Measurements from ENCODE around the gene TAP1. TPM values are rescaled to one million over a fixed set of nuclear protein-coding genes. Genes with fewer than 3 reads are reported as not detected.

Gene TAP1
- polyA plus RNA-seq, 4 donors = 9.2 to 11.9 (median 11.8) TPM

- no peak for DNase-seq (ENCODE audit: low read depth in 4 of 4, low spot score in 2 of 4)
Observed at GRCh38 chr6:32842690-32843089, 10.8 kb downstream of the TAP1 start.

DNA sequence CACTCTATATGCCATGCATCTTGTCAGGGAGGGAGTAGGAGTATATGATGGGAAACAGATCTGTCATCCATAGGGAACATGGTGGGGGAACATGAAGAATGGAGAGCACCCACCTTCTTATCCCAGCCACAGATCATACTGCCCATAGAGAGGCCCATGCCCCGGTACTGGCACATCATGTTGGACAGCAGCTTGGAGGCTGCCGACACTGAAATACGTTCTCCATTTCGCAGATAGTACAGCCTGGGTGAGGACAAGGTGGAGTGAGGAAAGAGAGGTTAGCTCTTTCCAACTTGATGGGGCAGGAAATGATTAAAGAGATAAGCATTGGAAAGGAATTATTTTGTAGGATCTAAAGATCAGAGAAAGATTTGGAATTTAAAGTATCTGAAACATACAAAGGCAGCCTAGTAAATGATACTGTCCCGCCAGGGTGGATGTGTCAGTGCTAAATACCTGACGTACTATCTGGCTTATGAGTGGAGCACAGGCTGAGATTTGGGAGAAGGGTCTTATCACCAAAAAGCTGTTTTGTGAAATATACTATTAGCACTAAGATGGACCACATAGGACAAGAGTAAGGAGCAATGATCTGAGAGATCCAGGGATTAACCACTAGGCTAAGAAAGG, 11.4 kb downstream of the TAP1 start:
- DNase-seq (ENCODE audit: low read depth in 4 of 4, low spot score in 2 of 4) = no peak

GRCh38 chr6:32840604-32841246, 12.8 kb downstream of the TAP1 start:
- DNase-seq (ENCODE audit: low read depth in 4 of 4, low spot score in 2 of 4) = no peak

GRCh38 chr6:32839356-32839755, 14.1 kb downstream of the TAP1 start:
- DNase-seq (ENCODE audit: low read depth in 4 of 4, low spot score in 2 of 4) = no peak

DNA sequence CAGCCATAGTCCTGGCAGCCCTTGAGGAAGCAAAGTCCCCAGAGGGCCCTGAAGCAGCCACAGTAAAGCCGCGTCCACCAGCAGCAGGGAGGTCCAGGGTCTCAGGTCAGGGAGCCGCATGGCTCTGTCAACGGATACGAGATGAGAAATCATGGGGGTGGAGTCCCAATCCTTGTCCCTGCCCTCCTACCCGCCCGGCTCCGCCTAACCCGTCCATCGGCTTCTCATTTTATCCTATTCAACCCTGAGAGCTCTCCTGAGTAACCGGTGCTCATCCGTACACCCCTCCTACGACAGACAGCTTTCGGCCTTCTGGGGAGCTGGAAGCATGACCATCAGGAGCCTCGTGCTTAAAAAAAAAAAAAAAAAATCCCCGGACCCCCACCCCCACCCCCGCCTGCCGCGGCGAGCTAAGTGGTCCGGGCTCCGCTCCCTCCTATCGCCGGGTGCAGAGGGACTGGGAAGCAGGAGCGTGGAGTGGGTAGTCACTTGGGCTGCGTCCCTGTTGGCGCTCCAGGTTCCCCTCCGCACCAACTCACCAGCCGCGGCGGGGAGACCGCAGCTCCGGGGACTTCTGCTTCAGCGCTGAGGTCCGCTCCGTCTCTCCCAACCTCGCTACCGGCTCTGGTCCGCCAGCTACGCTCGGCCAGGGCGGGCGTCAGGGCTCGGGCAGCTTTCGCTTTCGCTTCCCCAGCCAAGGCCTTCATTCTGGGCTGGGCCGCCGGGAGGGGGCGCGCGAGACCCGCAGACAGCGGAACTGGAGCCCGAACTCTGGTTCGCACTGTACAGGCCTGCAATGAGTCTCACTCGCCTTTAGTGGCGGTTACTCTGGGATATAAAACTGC, 15.2 kb downstream of the TAP1 start, which contains the start of gene TAP2:
Gene TAP2, minus strand, starts transcription at position 626 of the 845 bp plus-strand sequence. Its CDS starts 506 bp downstream, at position 120.
- DNase-seq (ENCODE audit: low read depth in 4 of 4, low spot score in 2 of 4) = peak; percentile 74 to 92 (median 87)

DNA sequence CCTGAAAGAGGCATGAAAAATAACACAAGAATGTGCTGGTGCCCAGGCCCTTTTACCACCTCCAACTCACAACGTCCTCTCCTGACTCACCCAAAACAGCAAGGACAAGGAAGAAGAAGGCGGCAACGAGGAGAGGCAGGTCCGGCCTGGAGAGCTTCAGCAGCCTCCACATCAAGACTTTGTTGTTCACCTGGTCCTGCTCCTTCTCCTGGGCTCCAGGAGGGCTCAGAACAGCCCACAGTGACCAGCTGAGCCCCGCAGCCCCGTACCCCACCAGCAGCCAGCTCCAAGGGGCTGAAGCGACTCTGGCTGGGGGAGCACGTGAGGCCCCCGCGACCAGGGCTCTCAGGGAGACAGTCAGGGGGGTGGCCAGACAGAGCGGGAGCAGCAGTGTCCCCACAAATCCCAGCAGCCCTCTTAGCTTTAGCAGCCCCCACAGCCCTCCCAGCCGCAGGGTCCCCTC, 15.8 kb downstream of the TAP1 start:
- no peak for DNase-seq (ENCODE audit: low read depth in 4 of 4, low spot score in 2 of 4)

DNA sequence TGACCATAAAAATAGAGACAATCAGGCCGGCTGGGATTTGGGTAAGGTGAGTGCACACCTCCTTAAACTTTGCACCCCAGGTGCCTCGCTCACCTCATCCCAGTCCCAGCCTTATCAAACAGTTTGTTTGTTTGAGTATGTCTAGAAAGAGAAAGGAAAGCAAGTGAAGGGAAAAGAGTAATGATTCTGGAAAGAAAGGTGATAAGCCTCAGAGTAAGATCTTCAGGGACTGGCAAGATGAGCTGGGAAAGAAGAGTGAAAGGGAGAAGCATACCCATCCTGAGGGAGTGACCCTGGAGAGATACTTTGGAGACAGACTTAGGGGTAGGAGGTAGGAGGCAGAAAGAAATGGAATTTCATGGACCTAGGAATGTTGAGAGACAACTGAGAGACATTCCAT, 16.6 kb downstream of the TAP1 start:
- DNase-seq (ENCODE audit: low read depth in 4 of 4, low spot score in 2 of 4) = no peak

GRCh38 chr6:32835167-32835893, 18.2 kb downstream of the TAP1 start:
- no peak for DNase-seq (ENCODE audit: low read depth in 4 of 4, low spot score in 2 of 4)

- no peak for DNase-seq (ENCODE audit: low read depth in 4 of 4, low spot score in 2 of 4)
Observed at GRCh38 chr6:32833664-32834063, 19.8 kb downstream of the TAP1 start.

DNA sequence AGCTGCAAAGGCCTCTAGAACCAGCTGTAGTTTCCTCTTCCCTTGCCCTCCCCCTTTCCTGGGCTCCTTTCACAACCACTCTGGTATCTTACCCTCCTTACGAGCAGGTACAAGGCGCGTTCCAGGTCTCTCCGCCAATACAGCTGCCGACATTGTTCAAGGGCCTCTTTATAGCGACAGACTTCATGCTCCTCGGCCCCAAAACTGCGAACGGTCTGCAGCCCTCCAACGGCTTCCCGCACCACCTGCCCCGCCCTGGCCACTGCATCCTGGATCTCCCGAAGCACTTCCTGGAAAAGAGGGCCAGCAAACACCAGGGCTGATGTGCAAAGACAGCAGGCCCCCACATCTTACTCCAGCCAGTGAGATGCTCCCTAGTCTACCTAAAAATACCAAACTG, 21.0 kb downstream of the TAP1 start:
- DNase-seq (ENCODE audit: low read depth in 4 of 4, low spot score in 2 of 4) = no peak

- no peak for DNase-seq (ENCODE audit: low read depth in 4 of 4, low spot score in 2 of 4)
Observed at GRCh38 chr6:32830936-32831335, 22.6 kb downstream of the TAP1 start.

DNA sequence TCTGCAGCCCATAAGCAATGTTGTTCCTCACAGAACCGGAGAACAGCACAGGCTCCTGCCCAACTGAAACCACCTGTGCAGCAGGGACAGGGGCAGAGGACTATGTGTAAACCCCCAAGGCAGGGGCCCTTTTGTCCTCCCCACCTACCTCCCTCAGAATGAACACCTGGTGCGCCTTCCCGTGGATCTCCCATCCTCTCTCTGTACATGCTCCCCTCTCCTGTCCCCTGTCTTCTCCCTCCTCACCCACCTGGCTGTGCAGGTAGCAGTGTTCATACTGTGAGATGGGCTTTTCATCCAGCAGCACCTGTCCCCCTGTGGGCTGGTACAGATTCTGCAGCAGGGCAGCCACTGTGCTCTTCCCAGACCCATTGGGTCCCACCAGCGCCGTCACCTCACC, 23.5 kb downstream of the TAP1 start:
- DNase-seq (ENCODE audit: low read depth in 4 of 4, low spot score in 2 of 4) = no peak

DNA sequence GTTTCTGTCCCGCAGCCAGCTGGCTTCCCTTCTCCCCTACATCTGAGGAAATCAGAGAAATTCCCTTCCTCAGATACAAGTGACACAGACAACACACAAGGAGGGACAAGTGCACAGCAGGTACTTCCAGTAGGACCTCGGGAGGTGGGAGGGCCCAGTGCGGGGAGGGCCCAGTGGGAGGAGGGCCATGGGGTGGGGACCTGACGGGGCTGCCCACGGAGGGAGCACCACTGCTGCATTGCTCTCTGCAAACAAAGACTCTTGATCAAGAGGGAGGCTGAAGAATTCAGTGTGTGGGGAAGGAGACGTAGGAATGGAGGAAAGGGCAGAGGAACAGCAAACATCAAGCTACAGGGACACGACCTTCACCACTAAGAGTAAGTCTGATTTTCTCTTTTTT, 24.0 kb downstream of the TAP1 start:
- DNase-seq (ENCODE audit: low read depth in 4 of 4, low spot score in 2 of 4) = no peak

- no peak for DNase-seq (ENCODE audit: low read depth in 4 of 4, low spot score in 2 of 4)
Observed at GRCh38 chr6:32827025-32827424, 26.5 kb downstream of the TAP1 start.

DNA sequence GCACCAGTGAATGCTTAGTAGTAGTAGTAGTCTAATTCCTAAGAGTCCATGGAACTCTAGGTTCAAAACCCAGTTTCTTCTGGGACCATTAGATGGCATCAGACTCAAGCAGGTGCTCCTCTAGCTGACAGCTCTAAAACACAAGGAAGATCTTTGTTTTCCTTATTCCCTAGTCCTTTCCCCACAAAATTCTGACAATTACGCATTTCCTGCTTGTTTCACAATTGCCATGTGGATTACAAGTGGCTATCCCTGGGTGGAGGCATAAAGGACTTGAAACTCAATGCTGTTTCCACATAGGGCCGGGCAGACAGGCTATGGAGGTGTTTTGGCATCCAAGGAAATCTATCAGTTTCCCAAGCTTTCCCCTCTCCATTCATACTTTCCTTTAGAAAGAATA, 27.5 kb downstream of the TAP1 start:
- no peak for DNase-seq (ENCODE audit: low read depth in 4 of 4, low spot score in 2 of 4)

- DNase-seq (ENCODE audit: low read depth in 4 of 4, low spot score in 2 of 4) = no peak
Observed at GRCh38 chr6:32819729-32820128, 33.8 kb downstream of the TAP1 start.

GRCh38 chr6:32818867-32819266, 34.6 kb downstream of the TAP1 start:
- DNase-seq (ENCODE audit: low read depth in 4 of 4, low spot score in 2 of 4) = no peak

DNA sequence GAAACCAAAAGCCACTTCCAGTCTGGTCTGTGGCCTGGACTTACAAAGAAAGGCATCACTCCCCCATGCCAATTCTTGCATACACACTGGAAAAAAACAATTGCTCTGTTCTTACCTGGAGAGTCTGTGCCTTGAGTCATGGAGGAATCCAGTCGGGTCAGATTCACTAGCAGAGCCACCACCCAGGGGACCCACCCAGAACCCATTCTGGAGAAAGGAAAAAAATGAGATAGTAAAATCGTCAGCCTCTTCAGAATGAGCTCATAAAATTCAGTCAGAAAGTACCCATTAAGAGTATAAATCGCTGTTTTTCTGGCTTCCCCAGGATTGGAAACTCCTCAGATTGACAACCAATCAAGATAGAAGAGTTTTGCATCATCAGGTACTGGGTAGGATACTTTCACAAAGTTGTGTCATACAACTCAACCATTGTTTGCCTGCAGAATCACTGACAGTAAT, 36.7 kb downstream of the TAP1 start, which contains the start of gene HLA-DOB:
Gene HLA-DOB, minus strand, starts transcription at position 257 of the 459 bp plus-strand sequence. Its CDS starts 51 bp downstream, at position 206.
- DNase-seq (ENCODE audit: low read depth in 4 of 4, low spot score in 2 of 4) = no peak

GRCh38 chr6:32815996-32816395, 37.5 kb downstream of the TAP1 start:
- DNase-seq (ENCODE audit: low read depth in 4 of 4, low spot score in 2 of 4) = no peak

- DNase-seq (ENCODE audit: low read depth in 4 of 4, low spot score in 2 of 4) = no peak
Observed at GRCh38 chr6:32815115-32815514, 38.4 kb downstream of the TAP1 start.

GRCh38 chr6:32814145-32814544, 39.4 kb downstream of the TAP1 start:
- DNase-seq (ENCODE audit: low read depth in 4 of 4, low spot score in 2 of 4) = no peak
